Astrocyte (in vitro differentiated cells and primary cell): ENCODE data around the gene PRRT4. TPM values are rescaled to one million over a fixed set of nuclear protein-coding genes. Genes with fewer than 3 reads are reported as not detected.

Experiments
- DNase-seq: peaks from one replicate; pipeline ENCODE4 v3.0.0-alpha.2; 2010; ENCODE audit warnings: low read depth
- FAIRE-seq: peaks from 2 replicates; lab custom pipeline; 2011; peaks lifted over from hg19 to GRCh38; lab: Jason Lieb, UNC
- H2AFZ ChIP-seq: 2 replicates; pipeline ENCODE4 v1.6.0; 2012; ENCODE audit warnings: low read depth, low read length, inconsistent platforms
- H3K27ac ChIP-seq: 2 replicates; pipeline ENCODE4 v1.5.1; 2011; ENCODE audit warnings: low read depth, low read length, inconsistent platforms
- H3K27me3 ChIP-seq: 2 replicates; pipeline ENCODE4 v1.6.0; 2011; ENCODE audit warnings: low read length, inconsistent platforms; ENCODE audit not compliant: insufficient read depth
- H3K36me3 ChIP-seq: 2 replicates; pipeline ENCODE4 v1.5.1; 2011; ENCODE audit warnings: low read length, inconsistent platforms; ENCODE audit not compliant: insufficient read depth
- H3K4me1 ChIP-seq: 2 replicates; pipeline ENCODE4 v1.5.1; 2011; ENCODE audit warnings: low read length, inconsistent platforms; ENCODE audit not compliant: insufficient read depth
- H3K4me2 ChIP-seq: 2 replicates; pipeline ENCODE4 v1.6.0; 2012; ENCODE audit warnings: low read length, inconsistent platforms
- H3K4me3 ChIP-seq: 2 replicates; pipeline ENCODE4 v1.5.1; 2011; ENCODE audit warnings: low read depth, mild to moderate bottlenecking, low read length, inconsistent platforms; ENCODE audit not compliant: insufficient read depth
- H3K79me2 ChIP-seq: 2 replicates; pipeline ENCODE4 v1.6.0; 2012; ENCODE audit warnings: mild to moderate bottlenecking, low read length, inconsistent platforms; ENCODE audit not compliant: insufficient read depth
- H3K9ac ChIP-seq: 2 replicates; pipeline ENCODE4 v1.6.0; 2012; ENCODE audit warnings: mild to moderate bottlenecking, low read length, inconsistent platforms
- H3K9me3 ChIP-seq: 2 replicates; pipeline ENCODE4 v1.5.1; 2012; ENCODE audit warnings: low read depth, mild to moderate bottlenecking, low read length, inconsistent platforms; ENCODE audit not compliant: insufficient read depth
- H4K20me1 ChIP-seq: 2 replicates; pipeline ENCODE4 v1.6.0; 2012; ENCODE audit warnings: low read length, inconsistent platforms; ENCODE audit not compliant: insufficient read depth
- H3K27ac Mint-ChIP-seq: one replicate; pipeline ENCODE4 v1.8.0; 2021; ENCODE audit warnings: mild to moderate bottlenecking, mixed read lengths; ENCODE audit not compliant: unreplicated experiment
- H3K27me3 Mint-ChIP-seq: one replicate; pipeline ENCODE4 v1.8.0; 2021; ENCODE audit warnings: low read depth, mixed read lengths; ENCODE audit not compliant: unreplicated experiment
- H3K36me3 Mint-ChIP-seq: one replicate; pipeline ENCODE4 v1.8.0; 2021; ENCODE audit warnings: low read depth, mixed read lengths; ENCODE audit not compliant: unreplicated experiment
- H3K4me1 Mint-ChIP-seq: one replicate; pipeline ENCODE4 v1.8.0; 2021; ENCODE audit warnings: low read depth, mixed read lengths; ENCODE audit not compliant: unreplicated experiment
- H3K4me3 Mint-ChIP-seq: one replicate; pipeline ENCODE4 v1.8.0; 2021; ENCODE audit warnings: mild to moderate bottlenecking, moderate library complexity, mixed read lengths; ENCODE audit not compliant: unreplicated experiment
- H3K9me3 Mint-ChIP-seq: one replicate; pipeline ENCODE4 v1.8.0; 2021; ENCODE audit warnings: mild to moderate bottlenecking, mixed read lengths; ENCODE audit not compliant: unreplicated experiment
- EZH2 ChIP-seq: IDR thresholded peaks from 2 replicates; pipeline ENCODE4 v1.6.1; 2012; ENCODE audit warnings: mild to moderate bottlenecking, low read length, inconsistent platforms; ENCODE audit not compliant: insufficient read depth
- total RNA-seq: library from RNA; stranded (reverse); gene quantifications from 2 replicates; pipeline ENCODE4 v1.2.1, GENCODE V29; 2021
- TF ChIP-seq, protein P1 (sequence below): IDR thresholded peaks from 2 replicates; pipeline ENCODE4 v1.5.1; 2011; ENCODE audit warnings: low read depth, mild to moderate bottlenecking, inconsistent platforms, low read length, moderate library complexity; ENCODE audit not compliant: insufficient read depth

The PRRT4 gene
- total RNA-seq, 1 donor from 2014 or later = 0.93 TPM

DNA sequence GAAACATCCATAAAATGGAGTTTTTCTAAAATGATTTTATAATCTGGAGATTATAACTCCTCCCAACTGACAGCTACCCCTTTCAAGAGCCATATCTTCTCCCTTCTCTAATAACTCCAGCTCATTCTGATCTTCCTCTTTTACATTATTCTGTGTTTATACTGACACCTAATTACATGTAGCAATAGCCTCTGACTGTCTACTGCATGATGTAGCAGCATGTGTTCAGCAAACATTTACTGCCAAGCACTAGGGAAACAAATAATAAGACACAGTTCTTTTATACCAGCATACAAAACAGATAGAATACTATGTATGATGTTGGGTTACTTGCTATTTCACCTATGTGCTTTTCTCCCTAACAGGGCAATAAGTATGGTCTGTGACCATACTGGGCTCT is 38.5 kb downstream of the PRRT4 start:
- H3K9me3 Mint-ChIP-seq = no peaks in the 10 kb centered on the region
- Histone ChIP-seq H3K9me3 (no peaks in the 10 kb centered on the region), H3K36me3 (peaks cover 35% of the 10 kb centered on the region), H3K4me2 (no peak overlapping the region), H3K27me3 (no peaks in the 10 kb centered on the region), H4K20me1 (no peaks in the 10 kb centered on the region), H2AFZ (no peak overlapping the region), H3K79me2 (no peaks in the 10 kb centered on the region), H3K27ac (no peak overlapping the region), H3K4me3 (no peak overlapping the region), H3K9ac (no peak overlapping the region), H3K4me1 (no peaks in the 10 kb centered on the region)
- peaks cover 2% of the 10 kb centered on the region for H3K4me1 Mint-ChIP-seq
- DNase-seq (no peak), FAIRE-seq (no peak)
- TF ChIP-seq, protein P1, sequence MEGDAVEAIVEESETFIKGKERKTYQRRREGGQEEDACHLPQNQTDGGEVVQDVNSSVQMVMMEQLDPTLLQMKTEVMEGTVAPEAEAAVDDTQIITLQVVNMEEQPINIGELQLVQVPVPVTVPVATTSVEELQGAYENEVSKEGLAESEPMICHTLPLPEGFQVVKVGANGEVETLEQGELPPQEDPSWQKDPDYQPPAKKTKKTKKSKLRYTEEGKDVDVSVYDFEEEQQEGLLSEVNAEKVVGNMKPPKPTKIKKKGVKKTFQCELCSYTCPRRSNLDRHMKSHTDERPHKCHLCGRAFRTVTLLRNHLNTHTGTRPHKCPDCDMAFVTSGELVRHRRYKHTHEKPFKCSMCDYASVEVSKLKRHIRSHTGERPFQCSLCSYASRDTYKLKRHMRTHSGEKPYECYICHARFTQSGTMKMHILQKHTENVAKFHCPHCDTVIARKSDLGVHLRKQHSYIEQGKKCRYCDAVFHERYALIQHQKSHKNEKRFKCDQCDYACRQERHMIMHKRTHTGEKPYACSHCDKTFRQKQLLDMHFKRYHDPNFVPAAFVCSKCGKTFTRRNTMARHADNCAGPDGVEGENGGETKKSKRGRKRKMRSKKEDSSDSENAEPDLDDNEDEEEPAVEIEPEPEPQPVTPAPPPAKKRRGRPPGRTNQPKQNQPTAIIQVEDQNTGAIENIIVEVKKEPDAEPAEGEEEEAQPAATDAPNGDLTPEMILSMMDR = no peak
- no peak for TF ChIP-seq EZH2
- H3K27ac Mint-ChIP-seq = no peak overlapping the region
- no peak overlapping the region for H3K4me3 Mint-ChIP-seq
- H3K36me3 Mint-ChIP-seq = peaks cover 17% of the 10 kb centered on the region
- H3K27me3 Mint-ChIP-seq = no peaks in the 10 kb centered on the region

DNA sequence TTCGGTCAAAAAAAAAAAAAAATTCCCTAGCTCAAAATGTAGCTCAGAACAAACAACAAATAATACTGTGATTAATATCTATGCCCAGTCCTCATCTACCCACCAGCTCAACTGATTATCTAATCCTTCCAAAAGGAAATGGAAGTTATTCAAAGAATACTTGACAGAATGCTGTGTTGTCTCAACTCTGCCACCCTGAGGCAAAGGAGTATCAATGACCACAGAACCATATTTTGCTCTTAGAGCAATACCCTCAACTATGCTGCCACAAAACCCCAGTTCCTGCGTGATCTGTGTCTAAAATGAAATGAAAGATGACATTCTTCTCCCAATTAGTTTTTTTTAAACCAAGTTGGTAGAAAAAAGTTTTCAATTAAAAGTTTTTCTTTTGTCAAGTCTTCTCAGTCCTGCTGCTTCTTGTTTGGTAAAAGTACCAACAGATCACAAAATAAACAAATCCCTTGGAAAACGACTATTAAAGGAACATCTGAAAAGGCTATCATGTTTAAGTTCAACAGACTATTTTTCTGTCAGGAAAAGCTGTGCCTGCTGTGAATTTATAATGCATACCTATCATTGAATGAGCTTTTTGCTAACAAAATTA is 39.3 kb downstream of the PRRT4 start:
- Histone ChIP-seq H3K4me3 (no peak overlapping the region), H3K9ac (no peak overlapping the region), H3K27ac (no peak overlapping the region), H2AFZ (no peak overlapping the region), H3K27me3 (no peaks in the 10 kb centered on the region), H3K4me1 (no peaks in the 10 kb centered on the region), H3K79me2 (no peaks in the 10 kb centered on the region), H3K36me3 (peaks cover 40% of the 10 kb centered on the region), H3K4me2 (no peak overlapping the region), H4K20me1 (no peaks in the 10 kb centered on the region), H3K9me3 (no peaks in the 10 kb centered on the region)
- DNase-seq (peak; percentile 28), FAIRE-seq (no peak)
- H3K9me3 Mint-ChIP-seq = no peaks in the 10 kb centered on the region
- TF ChIP-seq EZH2 = no peak
- TF ChIP-seq, protein P1 = peak; percentile 45
- H3K36me3 Mint-ChIP-seq = peaks cover 21% of the 10 kb centered on the region
- no peaks in the 10 kb centered on the region for H3K27me3 Mint-ChIP-seq
- no peak overlapping the region for H3K27ac Mint-ChIP-seq
- H3K4me1 Mint-ChIP-seq = peaks cover 2% of the 10 kb centered on the region
- no peak overlapping the region for H3K4me3 Mint-ChIP-seq

DNA sequence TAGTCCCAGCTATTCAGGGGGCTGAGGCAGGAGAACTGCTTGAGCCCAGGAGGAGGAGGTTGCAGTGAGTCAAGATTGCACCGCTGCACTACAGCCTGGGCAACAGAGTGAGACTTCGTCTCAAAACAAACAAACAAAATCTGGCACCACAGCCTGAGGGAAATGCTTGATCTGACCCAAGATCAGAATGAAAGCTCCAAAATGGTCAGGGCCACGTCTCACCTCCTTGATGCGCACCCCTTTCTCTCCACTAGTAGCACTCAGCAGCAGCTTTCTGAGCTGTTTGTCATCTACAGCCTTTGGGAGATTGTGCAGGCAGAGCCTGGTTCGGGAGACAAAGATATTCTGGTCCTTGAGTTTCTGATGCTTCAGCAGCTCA is 40.5 kb downstream of the PRRT4 start:
- FAIRE-seq = no peak
- Histone ChIP-seq H3K36me3 (peaks cover 49% of the 10 kb centered on the region), H4K20me1 (peaks cover 2% of the 10 kb centered on the region)

More for the DNA sequence above, 40.5 kb downstream of the PRRT4 start:
- Histone ChIP-seq H3K4me1 (no peaks in the 10 kb centered on the region), H3K79me2 (no peaks in the 10 kb centered on the region), H3K9ac (no peak overlapping the region), H3K27me3 (no peaks in the 10 kb centered on the region), H3K9me3 (no peaks in the 10 kb centered on the region), H3K27ac (no peak overlapping the region), H3K4me2 (no peak overlapping the region), H2AFZ (no peak overlapping the region), H3K4me3 (no peak overlapping the region)
- no peak for DNase-seq
- peak overlapping the region; percentile 56 for H3K27ac Mint-ChIP-seq
- peaks cover 2% of the 10 kb centered on the region for H3K4me1 Mint-ChIP-seq
- H3K36me3 Mint-ChIP-seq = peaks cover 26% of the 10 kb centered on the region
- no peaks in the 10 kb centered on the region for H3K9me3 Mint-ChIP-seq
- no peaks in the 10 kb centered on the region for H3K27me3 Mint-ChIP-seq
- H3K4me3 Mint-ChIP-seq = no peak overlapping the region
- TF ChIP-seq EZH2 = no peak
